GM18867 (cell line): Measurements from ENCODE around the gene PRR19.
A peak's percentile ranks its signal among the peaks of the same experiment; 100 is the strongest.

Experiments used
- ATAC-seq: cut with Tn5 transposase; IDR thresholded peaks from one replicate; pipeline ENCODE4 v1.9.1; 2021; ENCODE audit warnings: mild to moderate bottlenecking, moderate library complexity; ENCODE audit not compliant: unreplicated experiment

The PRR19 gene

DNA sequence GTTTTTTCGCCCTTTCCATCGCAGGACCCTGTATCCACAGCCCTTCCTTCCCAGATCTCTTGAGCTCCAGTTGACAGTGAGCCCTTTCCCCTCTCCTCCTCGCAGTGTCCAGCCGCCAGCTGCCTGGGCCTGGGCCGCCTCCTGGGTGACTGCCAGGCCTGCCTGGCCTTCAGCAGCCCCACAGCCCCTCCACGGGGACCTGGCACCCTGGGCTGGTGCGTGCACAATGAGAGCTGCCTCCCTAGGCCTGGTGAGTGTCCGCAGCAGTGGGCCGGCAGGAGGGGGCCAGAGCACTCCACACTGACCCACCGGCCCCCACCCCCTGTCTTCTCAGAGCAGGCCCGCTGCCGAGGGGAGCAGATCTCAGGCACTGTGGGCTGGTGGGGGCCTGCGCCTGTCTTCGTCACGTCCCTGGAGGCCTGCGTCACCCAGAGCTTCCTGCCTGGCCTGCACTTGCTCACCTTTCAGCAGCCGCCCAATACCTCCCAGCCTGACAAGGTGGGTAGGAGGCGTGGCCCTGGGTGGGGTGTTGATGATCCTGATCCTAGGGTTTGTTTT is 42.5 kb downstream of the PRR19 start:
- no peak for ATAC-seq

DNA sequence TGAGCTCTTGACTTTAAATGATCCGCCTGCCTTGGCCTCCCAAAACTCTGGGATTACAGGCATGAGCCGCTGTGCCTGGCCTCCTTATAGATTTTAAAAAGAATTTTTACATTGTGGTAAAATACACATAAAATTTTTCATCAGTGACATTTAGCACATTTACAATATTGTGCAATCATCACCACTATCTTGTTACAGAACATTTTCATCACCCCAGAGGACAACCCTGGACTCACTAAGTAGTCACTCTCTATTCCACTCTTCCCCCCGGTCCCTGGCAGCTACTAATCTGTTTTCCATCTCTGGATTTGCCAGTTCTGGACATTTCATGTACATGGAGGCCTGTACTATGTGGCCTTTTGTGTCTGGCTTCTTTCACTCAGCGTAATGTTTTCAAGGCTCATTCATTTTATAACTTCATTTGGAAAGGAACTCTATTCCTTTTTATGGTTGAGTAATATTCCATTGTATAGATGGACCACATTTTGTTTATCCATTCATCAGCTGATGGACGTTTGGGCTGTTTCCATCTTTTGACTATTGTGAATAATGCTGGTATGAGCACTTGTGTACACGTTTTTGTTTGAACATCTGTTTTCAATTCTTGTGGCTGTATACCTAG is 43.4 kb downstream of the PRR19 start:
- no peak for ATAC-seq

DNA sequence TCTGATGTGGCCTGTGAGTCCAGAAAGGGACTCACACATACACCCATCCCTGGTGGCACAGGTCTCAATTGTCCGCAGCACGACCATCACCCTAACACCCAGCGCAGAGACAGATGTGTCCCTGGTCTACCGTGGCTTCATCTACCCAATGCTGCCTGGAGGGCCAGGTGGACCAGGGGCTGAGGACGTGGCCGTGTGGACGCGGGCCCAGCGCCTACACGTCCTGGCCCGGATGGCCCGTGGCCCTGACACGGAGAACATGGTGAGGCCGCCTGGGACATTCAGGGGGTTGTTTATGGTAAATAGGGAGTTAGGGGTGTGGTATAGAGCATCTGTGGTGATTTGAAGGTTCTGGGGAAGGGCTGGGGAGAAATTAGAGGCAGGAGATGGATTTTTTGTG is 46.3 kb downstream of the PRR19 start:
- ATAC-seq = no peak

DNA sequence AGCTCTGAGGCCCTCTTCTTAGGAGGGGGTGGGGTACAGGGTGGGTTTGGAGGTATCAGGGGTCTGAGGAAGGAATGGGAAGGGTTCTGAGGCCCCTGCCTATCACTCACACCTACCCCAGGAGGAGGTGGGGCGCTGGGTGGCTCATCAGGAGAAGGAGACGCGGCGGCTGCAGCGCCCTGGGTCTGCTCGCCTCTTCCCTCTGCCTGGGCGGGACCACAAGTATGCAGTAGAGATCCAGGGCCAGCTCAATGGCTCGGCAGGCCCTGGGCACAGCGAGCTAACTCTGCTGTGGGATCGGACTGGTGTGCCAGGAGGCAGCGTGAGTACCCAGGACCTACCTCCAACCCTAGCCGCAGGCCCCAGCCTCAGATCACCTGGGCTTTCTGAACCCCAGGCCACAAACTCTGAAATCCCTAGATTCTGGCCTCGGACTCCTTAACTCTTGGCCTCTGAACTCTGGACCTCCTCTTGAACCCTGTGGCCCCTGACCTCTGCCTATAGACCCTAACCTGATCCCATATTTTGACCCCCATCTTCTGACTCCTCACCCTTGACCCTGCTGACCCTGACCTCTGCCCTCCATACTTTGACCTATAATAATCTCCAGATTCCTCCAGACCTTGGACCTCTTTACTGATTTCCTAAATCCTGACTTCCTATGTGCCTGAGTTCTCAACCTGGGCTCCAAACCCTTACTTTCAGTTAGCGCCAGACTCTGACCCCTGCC is 47.6 kb downstream of the PRR19 start:
- no peak for ATAC-seq

DNA sequence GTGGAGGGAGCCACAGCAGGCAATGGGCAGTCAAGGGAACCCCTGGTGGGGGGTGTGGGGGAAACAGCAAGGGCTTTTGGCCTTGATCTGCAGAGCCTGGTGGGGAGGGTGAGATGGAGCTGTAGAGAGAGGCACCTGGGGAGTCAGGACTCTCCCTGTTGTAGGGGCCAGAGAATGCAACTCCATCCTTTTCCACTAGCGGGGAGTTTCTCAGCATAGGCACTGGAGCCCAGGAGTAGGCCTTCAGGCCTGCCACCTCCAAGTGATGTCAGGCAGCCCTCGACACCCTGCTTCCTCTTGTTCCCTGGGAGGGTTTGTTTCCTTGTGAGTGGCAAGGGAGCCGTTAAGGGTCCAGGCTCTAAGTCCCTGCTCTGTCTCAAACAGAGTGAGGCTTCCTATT is 48.5 kb downstream of the PRR19 start:
- no peak for ATAC-seq

DNA sequence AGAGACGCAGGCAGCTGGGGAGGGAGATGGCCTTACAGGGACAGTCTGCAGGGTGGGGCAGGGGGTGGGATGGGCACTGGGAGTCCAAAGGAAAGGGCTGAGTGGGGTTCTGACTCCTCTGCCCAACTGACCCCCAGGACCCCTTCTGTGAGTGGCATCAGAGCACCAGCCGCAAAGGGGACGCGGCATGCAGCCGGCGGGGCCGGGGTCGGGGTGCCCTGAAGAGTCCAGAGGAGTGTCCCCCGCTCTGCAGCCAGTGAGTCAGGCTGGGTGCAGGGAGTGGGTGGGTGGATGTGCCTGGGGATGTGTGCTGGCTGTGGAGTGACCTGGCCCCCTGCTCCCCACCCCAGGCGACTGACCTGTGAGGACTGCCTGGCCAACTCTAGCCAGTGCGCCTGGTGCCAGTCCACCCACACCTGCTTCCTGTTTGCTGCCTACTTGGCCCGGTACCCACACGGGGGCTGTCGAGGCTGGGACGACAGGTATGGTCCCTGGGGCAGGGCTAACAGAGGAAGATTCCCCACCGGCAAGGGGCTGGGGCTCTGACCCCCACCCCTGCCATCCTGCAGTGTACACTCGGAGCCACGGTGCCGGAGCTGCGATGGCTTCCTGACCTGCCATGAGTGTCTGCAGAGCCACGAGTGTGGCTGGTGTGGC is 49.3 kb downstream of the PRR19 start:
- ATAC-seq = no peak

DNA sequence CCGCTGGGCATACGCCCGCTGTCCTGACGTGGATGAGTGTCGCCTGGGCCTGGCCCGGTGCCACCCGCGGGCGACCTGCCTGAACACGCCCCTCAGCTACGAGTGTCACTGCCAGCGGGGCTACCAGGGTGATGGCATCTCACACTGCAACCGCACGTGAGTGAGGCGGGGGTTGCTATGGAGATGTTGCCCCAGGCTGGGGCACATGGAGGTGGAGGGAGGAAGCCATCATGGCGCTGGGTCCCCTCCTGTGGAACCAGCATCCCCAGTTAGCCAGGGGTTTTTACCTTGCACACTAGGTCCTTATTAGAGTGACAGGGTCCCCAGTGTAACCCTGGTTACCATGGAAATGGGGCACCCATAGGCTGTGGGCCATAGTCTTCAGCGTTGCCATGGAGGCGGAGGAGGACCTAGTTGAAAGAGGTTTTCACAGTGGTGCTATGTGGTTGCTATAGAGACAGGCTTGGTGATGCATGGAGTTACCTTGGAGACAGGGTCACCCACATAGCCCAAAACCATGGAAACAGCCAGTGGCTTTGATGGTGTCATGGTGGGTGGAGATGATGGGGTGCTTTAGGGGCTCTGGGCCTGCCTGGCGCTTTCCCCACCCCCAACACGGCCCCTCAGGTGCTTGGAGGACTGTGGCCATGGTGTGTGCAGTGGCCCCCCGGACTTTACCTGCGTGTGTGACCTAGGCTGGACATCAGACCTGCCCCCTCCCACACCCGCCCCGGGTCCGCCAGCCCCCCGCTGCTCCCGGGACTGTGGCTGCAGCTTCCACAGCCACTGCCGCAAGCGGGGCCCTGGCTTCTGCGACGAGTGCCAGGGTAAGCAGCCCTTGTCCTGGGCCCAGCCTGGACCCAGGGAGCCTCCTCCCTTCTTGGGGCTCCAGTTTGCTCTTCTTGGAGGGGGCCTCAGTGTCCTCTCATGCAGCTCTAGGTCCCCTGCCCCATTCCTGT is 50.6 kb downstream of the PRR19 start:
- peak; percentile 53 for ATAC-seq

DNA sequence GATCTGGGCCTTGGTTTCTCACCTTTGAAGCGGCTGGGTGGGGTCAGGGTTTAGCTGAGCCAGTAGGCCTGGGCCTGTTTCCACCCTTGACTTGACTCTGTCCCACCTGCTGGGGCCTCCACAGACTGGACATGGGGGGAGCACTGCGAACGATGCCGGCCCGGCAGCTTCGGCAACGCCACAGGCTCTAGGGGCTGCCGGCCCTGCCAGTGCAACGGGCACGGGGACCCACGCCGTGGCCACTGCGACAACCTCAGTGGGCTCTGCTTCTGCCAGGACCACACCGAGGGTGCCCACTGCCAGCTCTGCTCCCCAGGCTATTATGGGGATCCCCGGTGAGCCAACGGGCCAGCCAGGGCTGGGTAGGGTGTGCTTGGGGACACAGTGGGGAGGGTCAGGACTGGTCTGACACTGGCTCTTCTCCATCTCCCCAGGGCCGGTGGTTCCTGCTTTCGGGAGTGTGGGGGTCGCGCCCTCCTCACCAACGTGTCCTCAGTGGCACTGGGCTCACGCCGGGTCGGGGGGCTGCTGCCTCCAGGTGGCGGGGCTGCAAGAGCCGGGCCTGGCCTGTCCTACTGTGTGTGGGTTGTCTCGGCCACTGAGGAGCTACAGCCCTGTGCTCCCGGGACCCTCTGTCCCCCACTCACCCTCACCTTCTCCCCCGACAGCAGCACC is 51.5 kb downstream of the PRR19 start:
- no peak for ATAC-seq

DNA sequence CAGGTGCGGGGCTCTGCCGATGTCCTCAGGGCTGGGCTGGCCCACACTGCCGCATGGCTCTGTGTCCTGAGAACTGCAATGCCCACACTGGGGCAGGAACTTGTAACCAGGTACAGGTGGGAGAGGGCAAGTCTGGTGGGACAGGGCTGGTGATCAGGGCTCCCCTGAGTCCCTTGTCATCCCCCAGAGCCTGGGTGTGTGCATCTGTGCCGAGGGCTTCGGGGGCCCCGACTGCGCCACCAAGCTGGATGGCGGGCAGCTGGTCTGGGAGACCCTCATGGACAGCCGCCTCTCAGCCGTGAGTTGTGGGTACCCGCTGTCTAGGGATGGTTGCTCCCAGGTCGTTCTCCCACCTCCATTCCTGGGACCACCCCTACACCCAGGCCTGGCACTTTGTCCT is 54.0 kb downstream of the PRR19 start:
- no peak for ATAC-seq

DNA sequence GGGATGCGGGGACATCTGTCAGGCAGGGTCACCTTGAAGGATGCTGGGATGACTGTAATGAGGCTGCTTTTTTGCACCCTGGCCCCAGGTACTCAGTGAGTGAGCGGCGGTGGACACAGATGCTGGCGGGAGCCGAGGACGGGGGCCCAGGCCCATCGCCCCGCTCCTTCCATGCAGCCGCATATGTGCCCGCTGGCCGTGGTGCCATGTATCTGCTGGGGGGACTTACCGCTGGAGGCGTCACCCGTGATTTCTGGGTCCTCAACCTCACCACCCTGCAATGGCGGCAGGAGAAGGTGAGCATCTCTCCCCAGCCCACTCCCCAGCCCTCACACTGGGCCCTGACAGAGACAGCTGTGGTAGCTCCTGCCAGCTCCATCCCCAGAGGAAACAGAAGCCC is 54.8 kb downstream of the PRR19 start:
- no peak for ATAC-seq

DNA sequence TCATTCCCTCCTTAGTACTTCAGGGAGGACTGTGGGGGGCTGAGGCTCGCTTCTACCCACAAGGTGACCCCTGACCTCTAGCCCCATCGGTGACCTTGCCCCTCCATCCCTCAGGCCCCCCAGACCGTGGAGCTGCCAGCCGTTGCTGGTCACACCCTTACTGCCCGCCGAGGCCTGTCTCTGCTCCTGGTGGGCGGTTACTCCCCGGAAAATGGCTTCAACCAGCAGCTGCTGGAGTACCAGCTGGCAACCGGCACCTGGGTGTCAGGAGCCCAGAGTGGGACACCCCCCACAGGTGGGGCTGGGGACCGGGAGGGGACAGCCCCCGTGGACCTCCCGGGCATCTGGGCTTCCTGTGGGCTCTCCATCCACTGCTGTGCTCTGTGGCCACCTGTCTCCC is 55.4 kb downstream of the PRR19 start:
- ATAC-seq = no peak
